ENCODE measurements around the gene NDUFAF7. TPM values are rescaled to one million over a fixed set of nuclear protein-coding genes. Genes with fewer than 3 reads are reported as not detected.

Gene NDUFAF7
- total and polyA plus RNA-seq, 10 of the 15 experiments (the other 5 are each of a cell fraction or from before 2014, with no cell fraction given) = 16.6 to 39.5 (median 24.3) TPM

DNA sequence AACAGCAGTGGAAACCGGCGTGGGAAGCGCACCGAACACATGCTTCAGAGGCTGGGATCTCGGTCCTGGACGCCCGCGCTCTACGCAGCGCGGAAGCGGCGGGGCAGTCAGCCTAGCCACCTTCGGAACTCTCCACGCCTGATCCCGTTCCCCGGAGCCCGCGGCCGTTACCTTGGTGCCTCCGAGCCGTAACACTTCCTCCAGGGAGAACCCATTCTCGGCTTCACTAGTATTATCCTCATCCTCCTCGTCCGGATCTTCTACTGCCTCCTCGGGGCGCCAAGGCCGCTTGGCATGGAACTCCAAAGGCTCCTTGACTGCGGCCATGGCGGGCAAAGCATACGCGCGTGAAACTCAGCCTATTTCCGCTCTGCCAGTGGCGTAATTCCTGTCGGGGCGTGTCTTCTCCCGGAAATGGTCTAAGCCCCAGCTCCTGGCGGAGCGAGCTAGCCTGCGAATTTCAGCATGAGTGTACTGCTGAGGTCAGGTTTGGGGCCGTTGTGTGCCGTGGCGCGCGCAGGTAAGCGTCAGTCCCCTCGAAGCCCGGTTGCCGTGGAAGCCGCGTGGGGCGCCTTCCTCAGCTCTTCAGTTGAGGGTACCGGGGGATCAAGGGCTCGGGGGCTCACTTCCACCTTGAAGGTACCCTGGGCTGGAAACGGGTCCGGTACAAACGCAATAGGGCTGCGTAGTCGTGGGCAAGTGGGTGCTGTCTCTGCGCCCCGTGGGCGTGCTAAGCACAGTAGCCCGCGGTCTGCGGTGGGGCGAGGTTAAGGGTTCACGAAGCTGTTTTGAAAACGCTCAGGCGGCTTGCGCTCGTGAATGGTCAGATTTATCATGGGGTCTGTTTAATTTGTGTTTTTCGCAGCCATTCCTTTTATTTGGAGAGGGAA is at the start of gene NDUFAF7, which contains the start of gene CEBPZ (continued):
- TF ChIP-seq, protein P1, sequence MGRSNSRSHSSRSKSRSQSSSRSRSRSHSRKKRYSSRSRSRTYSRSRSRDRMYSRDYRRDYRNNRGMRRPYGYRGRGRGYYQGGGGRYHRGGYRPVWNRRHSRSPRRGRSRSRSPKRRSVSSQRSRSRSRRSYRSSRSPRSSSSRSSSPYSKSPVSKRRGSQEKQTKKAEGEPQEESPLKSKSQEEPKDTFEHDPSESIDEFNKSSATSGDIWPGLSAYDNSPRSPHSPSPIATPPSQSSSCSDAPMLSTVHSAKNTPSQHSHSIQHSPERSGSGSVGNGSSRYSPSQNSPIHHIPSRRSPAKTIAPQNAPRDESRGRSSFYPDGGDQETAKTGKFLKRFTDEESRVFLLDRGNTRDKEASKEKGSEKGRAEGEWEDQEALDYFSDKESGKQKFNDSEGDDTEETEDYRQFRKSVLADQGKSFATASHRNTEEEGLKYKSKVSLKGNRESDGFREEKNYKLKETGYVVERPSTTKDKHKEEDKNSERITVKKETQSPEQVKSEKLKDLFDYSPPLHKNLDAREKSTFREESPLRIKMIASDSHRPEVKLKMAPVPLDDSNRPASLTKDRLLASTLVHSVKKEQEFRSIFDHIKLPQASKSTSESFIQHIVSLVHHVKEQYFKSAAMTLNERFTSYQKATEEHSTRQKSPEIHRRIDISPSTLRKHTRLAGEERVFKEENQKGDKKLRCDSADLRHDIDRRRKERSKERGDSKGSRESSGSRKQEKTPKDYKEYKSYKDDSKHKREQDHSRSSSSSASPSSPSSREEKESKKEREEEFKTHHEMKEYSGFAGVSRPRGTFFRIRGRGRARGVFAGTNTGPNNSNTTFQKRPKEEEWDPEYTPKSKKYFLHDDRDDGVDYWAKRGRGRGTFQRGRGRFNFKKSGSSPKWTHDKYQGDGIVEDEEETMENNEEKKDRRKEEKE (IDR thresholded peaks at IDR 0.05) = no peak
- TF ChIP-seq FOXK2 (IDR thresholded peaks at IDR 0.05) = no peak
- TF ChIP-seq SMC3 (IDR thresholded peaks at IDR 0.05; ENCODE audit: borderline replicate concordance, low read length) = no peak
- TF ChIP-seq JUND (IDR thresholded peaks at IDR 0.05; ENCODE audit: low read depth, low read length) = no peak
- no peak for TF ChIP-seq TARDBP (IDR thresholded peaks at IDR 0.05; ENCODE audit: borderline replicate concordance)
- no peak for TF ChIP-seq RAD51 (IDR thresholded peaks at IDR 0.05)
- TF ChIP-seq ZBED1 (IDR thresholded peaks at IDR 0.05; ENCODE audit: borderline replicate concordance) = no peak
- TF ChIP-seq SP1 (IDR thresholded peaks at IDR 0.05; ENCODE audit: low read depth, low read length) = peak; percentile 16
- TF ChIP-seq, protein P2, sequence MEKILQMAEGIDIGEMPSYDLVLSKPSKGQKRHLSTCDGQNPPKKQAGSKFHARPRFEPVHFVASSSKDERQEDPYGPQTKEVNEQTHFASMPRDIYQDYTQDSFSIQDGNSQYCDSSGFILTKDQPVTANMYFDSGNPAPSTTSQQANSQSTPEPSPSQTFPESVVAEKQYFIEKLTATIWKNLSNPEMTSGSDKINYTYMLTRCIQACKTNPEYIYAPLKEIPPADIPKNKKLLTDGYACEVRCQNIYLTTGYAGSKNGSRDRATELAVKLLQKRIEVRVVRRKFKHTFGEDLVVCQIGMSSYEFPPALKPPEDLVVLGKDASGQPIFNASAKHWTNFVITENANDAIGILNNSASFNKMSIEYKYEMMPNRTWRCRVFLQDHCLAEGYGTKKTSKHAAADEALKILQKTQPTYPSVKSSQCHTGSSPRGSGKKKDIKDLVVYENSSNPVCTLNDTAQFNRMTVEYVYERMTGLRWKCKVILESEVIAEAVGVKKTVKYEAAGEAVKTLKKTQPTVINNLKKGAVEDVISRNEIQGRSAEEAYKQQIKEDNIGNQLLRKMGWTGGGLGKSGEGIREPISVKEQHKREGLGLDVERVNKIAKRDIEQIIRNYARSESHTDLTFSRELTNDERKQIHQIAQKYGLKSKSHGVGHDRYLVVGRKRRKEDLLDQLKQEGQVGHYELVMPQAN (conservative IDR thresholded peaks at IDR 0.05) = peak; percentile 71
- TF ChIP-seq, protein P3, sequence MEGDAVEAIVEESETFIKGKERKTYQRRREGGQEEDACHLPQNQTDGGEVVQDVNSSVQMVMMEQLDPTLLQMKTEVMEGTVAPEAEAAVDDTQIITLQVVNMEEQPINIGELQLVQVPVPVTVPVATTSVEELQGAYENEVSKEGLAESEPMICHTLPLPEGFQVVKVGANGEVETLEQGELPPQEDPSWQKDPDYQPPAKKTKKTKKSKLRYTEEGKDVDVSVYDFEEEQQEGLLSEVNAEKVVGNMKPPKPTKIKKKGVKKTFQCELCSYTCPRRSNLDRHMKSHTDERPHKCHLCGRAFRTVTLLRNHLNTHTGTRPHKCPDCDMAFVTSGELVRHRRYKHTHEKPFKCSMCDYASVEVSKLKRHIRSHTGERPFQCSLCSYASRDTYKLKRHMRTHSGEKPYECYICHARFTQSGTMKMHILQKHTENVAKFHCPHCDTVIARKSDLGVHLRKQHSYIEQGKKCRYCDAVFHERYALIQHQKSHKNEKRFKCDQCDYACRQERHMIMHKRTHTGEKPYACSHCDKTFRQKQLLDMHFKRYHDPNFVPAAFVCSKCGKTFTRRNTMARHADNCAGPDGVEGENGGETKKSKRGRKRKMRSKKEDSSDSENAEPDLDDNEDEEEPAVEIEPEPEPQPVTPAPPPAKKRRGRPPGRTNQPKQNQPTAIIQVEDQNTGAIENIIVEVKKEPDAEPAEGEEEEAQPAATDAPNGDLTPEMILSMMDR (IDR thresholded peaks at IDR 0.05 in 2 of 3, conservative IDR thresholded peaks at IDR 0.05 in 1 of 3; ENCODE audit: control insufficient read depth in 2 of 3, extremely low read depth in 1 of 3, insufficient read depth in 1 of 3, low read depth in 3 of 3, low read length in 3 of 3) = no peak
- peak; percentile 96 for TF ChIP-seq YY1 (IDR thresholded peaks at IDR 0.05; ENCODE audit: low read depth, low read length)
- TF ChIP-seq, protein P4, sequence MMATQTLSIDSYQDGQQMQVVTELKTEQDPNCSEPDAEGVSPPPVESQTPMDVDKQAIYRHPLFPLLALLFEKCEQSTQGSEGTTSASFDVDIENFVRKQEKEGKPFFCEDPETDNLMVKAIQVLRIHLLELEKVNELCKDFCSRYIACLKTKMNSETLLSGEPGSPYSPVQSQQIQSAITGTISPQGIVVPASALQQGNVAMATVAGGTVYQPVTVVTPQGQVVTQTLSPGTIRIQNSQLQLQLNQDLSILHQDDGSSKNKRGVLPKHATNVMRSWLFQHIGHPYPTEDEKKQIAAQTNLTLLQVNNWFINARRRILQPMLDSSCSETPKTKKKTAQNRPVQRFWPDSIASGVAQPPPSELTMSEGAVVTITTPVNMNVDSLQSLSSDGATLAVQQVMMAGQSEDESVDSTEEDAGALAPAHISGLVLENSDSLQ (IDR thresholded peaks at IDR 0.05) = peak; percentile 50; the same call in 1 of the 2 replicates
- TF ChIP-seq, protein P5, sequence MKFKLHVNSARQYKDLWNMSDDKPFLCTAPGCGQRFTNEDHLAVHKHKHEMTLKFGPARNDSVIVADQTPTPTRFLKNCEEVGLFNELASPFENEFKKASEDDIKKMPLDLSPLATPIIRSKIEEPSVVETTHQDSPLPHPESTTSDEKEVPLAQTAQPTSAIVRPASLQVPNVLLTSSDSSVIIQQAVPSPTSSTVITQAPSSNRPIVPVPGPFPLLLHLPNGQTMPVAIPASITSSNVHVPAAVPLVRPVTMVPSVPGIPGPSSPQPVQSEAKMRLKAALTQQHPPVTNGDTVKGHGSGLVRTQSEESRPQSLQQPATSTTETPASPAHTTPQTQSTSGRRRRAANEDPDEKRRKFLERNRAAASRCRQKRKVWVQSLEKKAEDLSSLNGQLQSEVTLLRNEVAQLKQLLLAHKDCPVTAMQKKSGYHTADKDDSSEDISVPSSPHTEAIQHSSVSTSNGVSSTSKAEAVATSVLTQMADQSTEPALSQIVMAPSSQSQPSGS (IDR thresholded peaks at IDR 0.05; ENCODE audit: low read length) = no peak
- TF ChIP-seq PAX5 (IDR thresholded peaks at IDR 0.05; ENCODE audit: borderline replicate concordance, low read depth, low read length) = peak; percentile 51; the same call in 1 of the 2 replicates
- TF ChIP-seq CREM (IDR thresholded peaks at IDR 0.05; ENCODE audit: low read depth) = peak; percentile 91
- TF ChIP-seq, protein P6, sequence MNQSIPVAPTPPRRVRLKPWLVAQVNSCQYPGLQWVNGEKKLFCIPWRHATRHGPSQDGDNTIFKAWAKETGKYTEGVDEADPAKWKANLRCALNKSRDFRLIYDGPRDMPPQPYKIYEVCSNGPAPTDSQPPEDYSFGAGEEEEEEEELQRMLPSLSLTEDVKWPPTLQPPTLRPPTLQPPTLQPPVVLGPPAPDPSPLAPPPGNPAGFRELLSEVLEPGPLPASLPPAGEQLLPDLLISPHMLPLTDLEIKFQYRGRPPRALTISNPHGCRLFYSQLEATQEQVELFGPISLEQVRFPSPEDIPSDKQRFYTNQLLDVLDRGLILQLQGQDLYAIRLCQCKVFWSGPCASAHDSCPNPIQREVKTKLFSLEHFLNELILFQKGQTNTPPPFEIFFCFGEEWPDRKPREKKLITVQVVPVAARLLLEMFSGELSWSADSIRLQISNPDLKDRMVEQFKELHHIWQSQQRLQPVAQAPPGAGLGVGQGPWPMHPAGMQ (IDR thresholded peaks at IDR 0.05; ENCODE audit: borderline replicate concordance) = no peak
